Natural killer cell treated with Interleukin-12 subunit alpha and Interleukin-12 subunit beta and Interleukin-15 and Interleukin-18, amount 100 ng/mL, for 72 hours (primary cell): ENCODE results near the gene PTGR1. TPM values are rescaled to one million over a fixed set of nuclear protein-coding genes. Genes with fewer than 3 reads are reported as not detected.
A peak's percentile ranks its signal among the peaks of the same experiment; 100 is the strongest.

Experiments
- ATAC-seq, 2 donors: fragments of 150-1000 bp; cut with Tn5 transposase in 1 of 2; sonication (Bioruptor Pico), chemical (Tn5 transposase) in 1 of 2; 2 replicates each; pipeline ENCODE4 v1.10.0; 2021
- DNase-seq: peaks from one replicate; pipeline ENCODE4 v3.0.0; 2022; ENCODE audit warnings: low spot score
- H3K27ac Mint-ChIP-seq, 2 donors: 1 replicate in 1 of 2; 2 replicates in 1 of 2; pipeline ENCODE4 v1.8.0; 2022; ENCODE audit warnings: mixed read lengths in 2 of 2, mild to moderate bottlenecking in 1 of 2, moderate library complexity in 1 of 2
- H3K27me3 Mint-ChIP-seq, 2 donors: 1 replicate in 1 of 2; 2 replicates in 1 of 2; pipeline ENCODE4 v1.8.0; 2022; ENCODE audit warnings: mixed read lengths in 2 of 2
- H3K36me3 Mint-ChIP-seq: one replicate; pipeline ENCODE4 v1.8.0; 2022; ENCODE audit warnings: mixed read lengths
- H3K4me1 Mint-ChIP-seq, 2 donors: 1 replicate in 1 of 2; 2 replicates in 1 of 2; pipeline ENCODE4 v1.8.0; 2022; ENCODE audit warnings: low read depth in 2 of 2, mixed read lengths in 2 of 2, mild to moderate bottlenecking in 1 of 2
- H3K4me3 Mint-ChIP-seq: one replicate; pipeline ENCODE4 v1.8.0; 2022; ENCODE audit warnings: mixed read lengths
- H3K9me3 Mint-ChIP-seq: 2 replicates; pipeline ENCODE4 v1.8.0; 2022; ENCODE audit warnings: mixed read lengths
- total RNA-seq, 2 donors: library from RNA; stranded (reverse); gene quantifications; one replicate each; pipeline ENCODE4 v1.2.3, GENCODE V29; 2022

Gene PTGR1
- total RNA-seq, 2 donors from 2014 or later: not detected

DNA sequence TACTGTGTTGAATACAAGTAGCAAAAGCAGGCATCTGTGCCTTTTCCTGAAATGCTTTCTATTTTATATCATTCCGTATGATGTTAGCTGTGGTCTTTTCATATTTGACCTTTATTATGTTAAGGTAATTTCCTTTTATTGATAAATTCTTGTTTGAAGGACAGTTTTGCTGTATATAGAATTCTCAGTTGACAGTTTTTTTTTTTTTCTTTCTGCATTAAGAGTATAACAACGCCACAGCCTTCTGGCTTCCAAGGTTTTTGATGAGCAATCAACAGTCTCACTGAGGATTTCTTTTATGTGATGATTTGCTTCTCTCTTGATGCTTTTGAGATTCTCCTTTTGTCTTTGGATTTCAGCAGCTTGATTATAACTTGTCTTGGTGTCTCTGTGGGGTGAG, 50.8 kb downstream of the PTGR1 start:
- no peak overlapping the region for H3K4me3 Mint-ChIP-seq
- no peak for DNase-seq

DNA sequence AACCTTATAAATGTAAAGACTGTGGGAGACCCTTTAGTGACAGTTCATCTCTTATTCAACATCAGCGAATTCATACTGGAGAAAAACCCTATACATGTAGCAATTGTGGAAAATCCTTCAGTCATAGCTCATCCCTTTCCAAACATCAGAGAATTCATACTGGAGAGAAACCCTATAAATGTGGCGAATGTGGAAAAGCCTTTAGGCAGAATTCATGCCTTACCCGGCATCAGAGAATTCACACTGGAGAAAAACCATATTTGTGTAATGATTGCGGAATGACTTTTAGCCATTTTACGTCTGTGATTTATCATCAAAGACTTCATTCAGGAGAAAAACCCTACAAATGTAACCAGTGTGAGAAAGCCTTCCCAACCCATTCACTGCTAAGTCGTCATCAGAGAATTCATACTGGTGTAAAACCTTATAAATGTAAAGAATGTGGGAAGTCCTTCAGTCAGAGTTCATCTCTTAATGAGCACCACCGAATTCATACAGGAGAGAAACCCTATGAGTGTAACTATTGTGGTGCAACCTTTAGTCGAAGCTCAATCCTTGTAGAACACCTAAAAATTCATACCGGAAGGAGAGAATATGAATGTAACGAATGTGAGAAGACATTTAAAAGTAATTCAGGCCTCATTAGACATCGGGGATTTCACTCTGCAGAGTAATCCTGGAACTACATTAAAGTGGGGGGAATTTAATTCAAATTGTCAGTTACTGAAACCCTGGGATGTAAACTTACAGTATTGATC, 56.8 kb downstream of the PTGR1 start:
- ATAC-seq (no peak), DNase-seq (no peak)
- H3K36me3 Mint-ChIP-seq: peaks cover 58% of the 10 kb centered on the region
- peaks cover 26% of the 10 kb centered on the region for H3K9me3 Mint-ChIP-seq
- H3K4me1 Mint-ChIP-seq: no peaks in the 10 kb centered on the region
- no peak overlapping the region for H3K27ac Mint-ChIP-seq
- H3K27me3 Mint-ChIP-seq: no peaks in the 10 kb centered on the region
- H3K4me3 Mint-ChIP-seq: no peak overlapping the region

More for the DNA sequence above, 50.8 kb downstream of the PTGR1 start:
- Mint-ChIP-seq H3K27ac (no peak overlapping the region), H3K9me3 (peaks cover 27% of the 10 kb centered on the region), H3K4me1 (no peaks in the 10 kb centered on the region), H3K36me3 (peaks cover 58% of the 10 kb centered on the region), H3K27me3 (peaks cover 4 to 6% of the 10 kb centered on the region in 2 donors)
- ATAC-seq: no peak

DNA sequence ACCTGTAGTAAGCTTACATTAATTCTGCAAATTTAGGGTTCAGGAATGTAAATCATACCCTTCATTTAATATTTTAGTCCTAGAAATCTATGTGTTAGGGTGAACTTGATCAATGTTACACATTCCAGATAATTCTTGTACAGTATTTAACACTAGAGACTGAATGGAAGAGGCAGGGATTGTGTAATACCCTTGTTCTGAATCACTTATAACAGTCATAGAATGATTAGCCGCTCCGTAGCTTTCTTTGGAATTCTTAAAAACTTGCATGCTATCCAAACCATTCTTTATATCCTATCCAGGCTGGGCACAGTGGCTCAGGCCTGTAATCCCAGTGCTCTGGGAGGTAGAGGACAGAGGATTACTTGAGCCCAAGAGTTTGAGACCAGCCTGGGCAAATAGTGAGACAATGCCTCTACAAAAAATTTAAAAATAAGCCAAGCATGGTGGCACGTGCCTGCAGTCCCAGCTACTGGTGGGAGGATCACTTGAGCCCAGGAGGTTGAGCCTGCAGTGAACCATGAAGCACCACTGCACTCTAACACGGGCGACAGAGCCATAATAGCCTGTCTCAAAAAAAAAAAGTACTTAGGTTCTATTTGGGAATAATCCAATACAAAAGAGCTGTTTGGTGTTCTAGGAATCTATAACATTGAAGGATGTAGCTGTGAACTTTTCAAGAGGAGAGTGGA, 66.2 kb downstream of the PTGR1 start:
- H3K4me3 Mint-ChIP-seq: no peak overlapping the region
- H3K9me3 Mint-ChIP-seq: peaks cover 6% of the 10 kb centered on the region
- H3K4me1 Mint-ChIP-seq: no peaks in the 10 kb centered on the region
- no peak for ATAC-seq
- no peak overlapping the region for H3K27ac Mint-ChIP-seq
- peaks cover 14% of the 10 kb centered on the region for H3K36me3 Mint-ChIP-seq
- DNase-seq: no peak
- no peaks in the 10 kb centered on the region for H3K27me3 Mint-ChIP-seq

DNA sequence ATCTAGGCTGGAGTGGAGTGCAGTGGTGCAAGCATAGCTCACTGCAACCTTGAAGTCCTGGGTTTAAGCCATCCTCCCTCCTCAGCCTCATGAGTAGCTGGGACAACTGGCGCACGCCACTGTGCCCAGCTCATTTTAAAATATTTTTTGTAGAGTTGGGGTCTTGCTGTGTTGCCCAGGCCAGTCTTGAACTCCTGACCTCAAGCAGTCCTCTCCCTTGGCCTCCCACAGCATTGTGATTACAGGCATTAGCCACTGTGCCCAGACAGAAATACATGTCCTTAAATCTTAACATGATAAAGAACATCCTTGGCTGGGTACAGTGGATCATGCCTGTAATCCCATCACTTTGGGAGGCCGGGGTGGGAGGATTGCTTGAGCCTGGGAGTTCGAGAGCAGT, 67.7 kb downstream of the PTGR1 start:
- DNase-seq (no peak), ATAC-seq (no peak)
- no peak overlapping the region for H3K27ac Mint-ChIP-seq
- H3K27me3 Mint-ChIP-seq: no peaks in the 10 kb centered on the region
- H3K36me3 Mint-ChIP-seq: peaks cover 16% of the 10 kb centered on the region
- peaks cover 6% of the 10 kb centered on the region for H3K9me3 Mint-ChIP-seq
- no peak overlapping the region for H3K4me3 Mint-ChIP-seq
- peaks cover 3 to 6% of the 10 kb centered on the region in 2 donors for H3K4me1 Mint-ChIP-seq

DNA sequence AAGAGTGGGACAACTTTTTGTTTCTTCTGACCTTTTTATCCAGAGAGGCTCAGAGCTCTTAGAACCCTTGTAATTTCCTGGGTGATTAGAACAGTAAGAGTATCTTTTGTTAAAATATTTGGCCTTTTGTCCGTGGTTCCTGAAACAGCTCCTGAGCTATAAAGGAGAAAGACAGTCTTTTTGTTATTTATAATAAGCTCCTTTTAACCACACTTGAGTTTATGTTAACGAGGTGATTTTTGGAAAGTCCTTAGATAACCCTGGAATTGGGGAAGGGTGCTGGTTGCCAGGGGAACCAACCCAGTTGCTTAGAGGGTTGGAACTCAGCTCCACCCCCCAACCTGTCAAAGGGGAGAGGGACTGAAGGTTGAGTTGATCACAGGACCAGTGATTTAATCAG, 69.7 kb downstream of the PTGR1 start:
- Mint-ChIP-seq H3K4me3 (no peak overlapping the region), H3K9me3 (peaks cover 5% of the 10 kb centered on the region), H3K36me3 (peaks cover 18% of the 10 kb centered on the region), H3K4me1 (peaks cover 16 to 18% of the 10 kb centered on the region in 2 donors), H3K27ac (no peak overlapping the region), H3K27me3 (peaks cover 5 to 8% of the 10 kb centered on the region in 2 donors)
- no peak for DNase-seq
- ATAC-seq: no peak

DNA sequence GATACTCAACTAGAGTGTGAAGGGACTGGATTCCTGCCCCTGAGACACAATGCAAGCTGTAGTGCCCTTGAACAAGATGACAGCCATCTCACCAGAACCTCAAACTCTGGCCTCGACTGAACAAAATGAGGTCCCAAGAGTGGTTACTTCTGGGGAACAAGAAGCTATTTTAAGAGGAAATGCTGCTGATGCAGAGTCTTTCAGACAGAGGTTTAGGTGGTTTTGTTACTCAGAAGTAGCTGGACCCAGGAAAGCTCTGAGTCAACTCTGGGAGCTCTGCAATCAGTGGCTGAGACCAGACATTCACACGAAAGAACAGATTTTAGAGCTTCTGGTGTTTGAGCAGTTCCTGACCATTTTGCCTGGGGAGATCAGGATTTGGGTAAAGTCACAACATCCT, 72.1 kb downstream of the PTGR1 start:
- Mint-ChIP-seq H3K4me1 (peaks cover 23 to 28% of the 10 kb centered on the region in 2 donors), H3K27me3 (peaks cover 8 to 14% of the 10 kb centered on the region in 2 donors), H3K27ac (peak overlapping the region in 1 of 2 donors; percentile 3), H3K36me3 (peaks cover 17% of the 10 kb centered on the region), H3K9me3 (peaks cover 7% of the 10 kb centered on the region), H3K4me3 (no peak overlapping the region)
- ATAC-seq (peak in 1 of 2 donors; percentile 59), DNase-seq (no peak)

DNA sequence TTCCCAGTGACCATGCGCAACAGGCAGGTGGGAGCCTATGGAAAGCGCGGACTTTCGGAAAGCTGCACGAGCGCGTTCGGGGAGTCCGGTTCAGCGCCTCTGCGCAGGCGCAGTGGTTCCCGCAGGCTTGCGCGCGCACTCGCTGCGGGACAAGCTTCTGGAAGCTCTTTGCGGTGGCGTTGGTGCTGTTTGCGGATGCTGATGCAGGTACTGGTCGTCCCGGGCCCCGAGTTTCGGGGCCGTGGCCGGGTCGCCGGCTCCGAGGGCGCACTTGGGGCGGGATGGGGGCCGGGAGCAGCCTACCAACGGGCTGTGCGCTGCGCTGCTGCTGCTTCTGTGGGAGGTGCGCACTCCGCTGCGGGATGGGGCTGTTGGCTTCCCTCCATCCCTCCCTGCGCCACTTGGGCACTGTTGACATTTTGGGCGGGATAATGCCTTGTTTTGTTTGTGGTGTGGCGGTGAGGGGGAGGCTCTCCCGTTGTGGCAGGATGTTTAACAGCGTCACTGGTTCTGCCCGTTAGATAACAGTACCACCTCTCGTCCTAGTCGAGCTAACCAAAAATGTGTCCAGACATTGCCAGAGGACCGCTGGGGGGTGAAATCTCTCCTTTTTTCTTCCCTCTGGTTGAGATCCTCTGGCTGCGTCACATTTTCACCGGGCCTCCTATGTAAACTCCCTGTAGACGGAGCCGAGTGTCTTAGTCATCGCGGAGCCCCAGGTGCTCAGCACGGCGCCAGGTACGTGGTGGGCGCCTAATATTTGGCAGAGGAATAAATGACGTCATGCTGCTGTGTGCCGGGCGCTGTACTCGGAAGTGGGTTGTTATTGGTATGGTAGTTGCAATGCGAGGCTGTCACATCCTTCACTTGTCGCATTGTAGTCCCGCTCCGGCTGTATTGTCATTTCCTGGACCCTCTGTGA, 74.1 kb downstream of the PTGR1 start, which contains the start of gene ZNF483:
ZNF483 (plus strand) TSS at position 124 of the 922 bp plus-strand sequence. CDS start 2,217 bp downstream, outside the sequence.
- Mint-ChIP-seq H3K9me3 (peaks cover 7% of the 10 kb centered on the region), H3K27me3 (peaks cover 9 to 18% of the 10 kb centered on the region in 2 donors), H3K4me3 (peak within 1 kb of the TSS; percentile 77), H3K4me1 (peaks cover 23 to 28% of the 10 kb centered on the region in 2 donors), H3K36me3 (peaks cover 17% of the 10 kb centered on the region), H3K27ac (peak within 1 kb of the TSS; percentile 53 to 67)
- ATAC-seq: peak; percentile 69 to 80
- DNase-seq: peak; percentile 68

DNA sequence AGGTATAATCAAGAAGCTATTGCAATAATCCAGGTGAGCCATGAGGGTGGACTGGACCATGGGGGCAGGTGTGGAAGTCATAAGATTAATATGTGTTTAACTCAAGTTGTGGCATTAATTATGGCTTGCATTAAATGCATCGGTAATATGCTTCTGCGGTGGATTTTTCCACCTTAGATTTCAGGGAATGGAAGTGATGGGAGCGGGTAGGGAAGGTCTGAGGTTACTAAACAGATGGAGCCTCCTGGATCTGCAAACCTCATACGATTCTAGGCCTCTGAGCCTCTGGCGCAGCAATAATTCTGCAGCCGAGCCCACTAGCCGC, 74.8 kb downstream of the PTGR1 start:
- H3K27me3 Mint-ChIP-seq: peaks cover 16 to 21% of the 10 kb centered on the region in 2 donors
- peaks cover 23 to 28% of the 10 kb centered on the region in 2 donors for H3K4me1 Mint-ChIP-seq
- peaks cover 7% of the 10 kb centered on the region for H3K9me3 Mint-ChIP-seq
- peaks cover 17% of the 10 kb centered on the region for H3K36me3 Mint-ChIP-seq
- ATAC-seq (no peak), DNase-seq (no peak)
- H3K4me3 Mint-ChIP-seq: peak overlapping the region; percentile 77
- peak overlapping the region; percentile 32 to 67 for H3K27ac Mint-ChIP-seq

DNA sequence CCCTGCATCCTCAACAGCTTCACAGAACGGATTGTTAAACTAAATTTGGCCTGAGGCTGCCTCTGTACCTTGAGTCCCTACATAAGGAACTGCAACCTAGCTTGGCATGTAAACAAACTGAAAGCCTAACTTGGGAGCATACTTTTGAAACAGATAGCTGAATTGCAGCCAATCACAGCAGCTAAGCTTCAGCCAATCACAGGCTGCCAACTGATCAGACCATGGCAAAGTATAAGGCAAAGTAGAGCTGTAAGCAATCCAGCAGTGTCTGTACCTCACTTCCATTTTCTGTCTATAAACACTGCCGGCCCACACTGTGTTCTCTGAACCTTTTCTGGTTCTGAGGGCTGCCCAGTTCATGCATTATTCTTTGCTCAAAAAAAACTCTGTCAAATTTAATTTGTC, 83.4 kb downstream of the PTGR1 start:
- Mint-ChIP-seq H3K27me3 (peaks cover 8 to 16% of the 10 kb centered on the region in 2 donors), H3K36me3 (no peaks in the 10 kb centered on the region), H3K9me3 (no peaks in the 10 kb centered on the region), H3K4me3 (no peak overlapping the region), H3K27ac (no peak overlapping the region), H3K4me1 (no peaks in the 10 kb centered on the region)
- no peak for DNase-seq
- no peak for ATAC-seq

DNA sequence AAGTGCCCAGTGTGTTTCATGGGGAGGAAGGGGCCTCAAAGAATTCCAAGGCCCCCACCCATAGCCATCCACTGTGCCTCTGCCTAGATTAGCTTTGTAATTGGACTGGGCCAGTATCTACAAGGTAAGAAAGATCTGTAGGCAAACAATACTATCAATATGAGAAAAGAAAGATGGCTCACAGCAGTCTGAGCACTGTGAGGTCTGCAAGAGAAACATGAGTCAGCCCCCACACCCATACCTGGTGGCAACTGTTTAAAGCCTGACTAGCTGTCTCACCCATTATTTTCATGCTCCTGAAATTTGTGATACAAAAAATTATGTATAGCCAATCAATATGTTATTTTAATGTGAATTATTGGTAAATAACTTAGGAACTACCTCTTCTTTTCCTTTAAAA, 84.5 kb downstream of the PTGR1 start:
- Mint-ChIP-seq H3K9me3 (no peaks in the 10 kb centered on the region), H3K27me3 (peaks cover 4 to 12% of the 10 kb centered on the region in 2 donors), H3K4me3 (no peak overlapping the region), H3K27ac (no peak overlapping the region), H3K4me1 (no peaks in the 10 kb centered on the region), H3K36me3 (no peaks in the 10 kb centered on the region)
- DNase-seq (no peak), ATAC-seq (no peak)

Other genes starting within 250 kb of the PTGR1 start
- gene ECPAS, start 115.3 kb downstream of the PTGR1 start, total RNA-seq: 100 to 1,000 TPM in 1 of 2 donors, 10 to 100 TPM in 1; 97.6 to 114 TPM
- 1 to 10 TPM; 2.8 to 4.3 TPM for gene ZNF483, start 74.5 kb downstream of the PTGR1 start, total RNA-seq
- 1 to 10 TPM; 7.0 to 7.2 TPM for gene DNAJC25, start 31.7 kb upstream of the PTGR1 start, total RNA-seq
- gene GNG10, start 62.0 kb upstream of the PTGR1 start, total RNA-seq: 10 to 100 TPM; 22.0 to 23.0 TPM
- not detected for gene SHOC1, start 195.3 kb upstream of the PTGR1 start, total RNA-seq